H1 (cell line): ENCODE results near the gene RICTOR.

Source experiments
- POLR2A ChIP-seq, 2 experiments: IDR thresholded peaks; 1 replicate in 1 of 2; 2 replicates in 1 of 2; pipeline ENCODE4 v1.6.1; 2011; ENCODE audit warnings: low read depth in 2 of 2, low read length in 2 of 2, mild to moderate bottlenecking in 2 of 2; ENCODE audit errors: control extremely low read depth in 1 of 2
- TF ChIP-seq, protein P1 (sequence below): IDR thresholded peaks from 2 replicates; pipeline ENCODE4 v1.6.1; 2012; ENCODE audit warnings: low read length, inconsistent platforms

DNA sequence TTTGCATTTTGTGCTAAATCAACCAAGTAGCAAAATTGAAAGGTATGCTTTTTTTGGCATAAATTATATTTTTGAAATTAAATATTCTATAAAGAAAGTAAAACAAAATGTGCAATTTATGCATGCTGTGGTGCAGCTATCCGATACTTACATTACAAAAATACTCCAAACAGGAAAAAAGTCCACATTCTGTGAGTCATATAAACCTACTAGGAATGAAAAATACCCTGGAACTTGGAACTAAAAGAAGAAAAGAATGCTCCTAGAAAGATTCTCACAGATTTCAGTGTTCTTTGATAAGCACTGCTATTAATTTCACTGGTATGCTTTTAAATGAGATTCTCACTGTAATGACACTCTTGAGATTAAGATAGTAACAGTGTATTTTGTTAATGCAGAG, 135.8 kb downstream of the RICTOR start:
- TF ChIP-seq, protein P1, sequence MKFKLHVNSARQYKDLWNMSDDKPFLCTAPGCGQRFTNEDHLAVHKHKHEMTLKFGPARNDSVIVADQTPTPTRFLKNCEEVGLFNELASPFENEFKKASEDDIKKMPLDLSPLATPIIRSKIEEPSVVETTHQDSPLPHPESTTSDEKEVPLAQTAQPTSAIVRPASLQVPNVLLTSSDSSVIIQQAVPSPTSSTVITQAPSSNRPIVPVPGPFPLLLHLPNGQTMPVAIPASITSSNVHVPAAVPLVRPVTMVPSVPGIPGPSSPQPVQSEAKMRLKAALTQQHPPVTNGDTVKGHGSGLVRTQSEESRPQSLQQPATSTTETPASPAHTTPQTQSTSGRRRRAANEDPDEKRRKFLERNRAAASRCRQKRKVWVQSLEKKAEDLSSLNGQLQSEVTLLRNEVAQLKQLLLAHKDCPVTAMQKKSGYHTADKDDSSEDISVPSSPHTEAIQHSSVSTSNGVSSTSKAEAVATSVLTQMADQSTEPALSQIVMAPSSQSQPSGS, result no peak
- TF ChIP-seq POLR2A (IDR thresholded peaks at IDR 0.05; ENCODE audit: control extremely low read depth in 1 of 2, low read depth in 2 of 2, low read length in 2 of 2), result no peak
